AML-193 (cell line): Measurements from ENCODE around the gene LCN10.

Experiments used
- DNase-seq, 2 experiments: peaks; one replicate each; lab custom pipeline; 2025; lab: John Stamatoyannopoulos, UW

LCN10 gene

DNA sequence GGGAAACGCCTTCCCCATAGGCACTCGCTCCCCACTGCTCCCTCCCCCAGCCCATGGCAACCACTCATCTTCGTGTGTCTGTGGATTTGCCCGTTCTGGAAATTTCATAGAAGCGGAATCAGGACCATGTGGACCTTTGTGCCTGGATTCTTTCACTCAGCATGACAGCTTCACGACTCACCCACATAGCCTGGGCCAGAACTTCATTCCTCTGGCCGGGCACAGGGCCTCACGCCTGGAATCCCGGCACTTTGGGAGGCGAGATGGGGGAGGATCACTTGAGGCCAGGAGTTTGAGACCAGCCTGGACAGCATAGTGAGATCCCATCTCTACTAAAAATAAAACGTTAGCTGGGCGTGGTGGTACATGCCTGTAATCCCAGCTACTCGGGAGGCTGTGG is 42.4 kb downstream of the LCN10 start:
- no peak for DNase-seq

- no peak for DNase-seq
These were observed 44.0 kb downstream of the LCN10 start for GRCh38 chr9:136698635-136699246.

DNA sequence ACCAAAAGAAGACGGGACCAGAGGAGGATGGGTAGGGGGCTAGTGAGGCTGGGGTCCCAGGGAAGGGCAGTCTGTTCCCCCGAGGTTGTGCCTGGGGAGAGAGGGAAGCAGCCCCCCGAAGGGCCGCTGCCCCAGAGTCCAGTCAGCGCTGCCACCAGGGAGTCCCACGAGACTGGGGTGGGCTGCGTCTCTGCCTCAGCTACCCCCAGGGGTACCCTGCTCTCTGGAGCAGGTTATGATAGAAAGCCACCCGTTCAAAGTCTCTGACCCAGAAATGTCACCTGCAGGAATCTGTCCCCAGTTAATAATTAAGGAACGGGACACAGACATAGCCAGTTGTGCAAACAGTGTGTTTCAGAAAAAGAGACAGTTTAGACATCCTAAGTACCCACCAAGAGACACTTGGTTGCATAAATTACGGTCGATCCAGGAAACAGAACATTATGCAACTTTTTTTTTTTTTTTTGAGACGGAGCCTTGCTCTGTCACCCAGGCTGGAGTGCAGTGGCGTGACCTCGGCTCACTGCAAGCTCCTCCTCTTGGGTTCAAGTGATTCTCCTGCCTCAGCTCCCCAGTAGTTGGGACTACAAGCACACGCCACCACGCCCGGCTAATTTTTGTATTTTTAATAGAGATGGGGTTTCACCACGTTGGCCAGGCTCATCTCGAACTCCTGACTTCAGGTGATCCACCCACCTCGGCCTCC is 44.8 kb downstream of the LCN10 start:
- DNase-seq: peak; percentile 88 to 89

DNA sequence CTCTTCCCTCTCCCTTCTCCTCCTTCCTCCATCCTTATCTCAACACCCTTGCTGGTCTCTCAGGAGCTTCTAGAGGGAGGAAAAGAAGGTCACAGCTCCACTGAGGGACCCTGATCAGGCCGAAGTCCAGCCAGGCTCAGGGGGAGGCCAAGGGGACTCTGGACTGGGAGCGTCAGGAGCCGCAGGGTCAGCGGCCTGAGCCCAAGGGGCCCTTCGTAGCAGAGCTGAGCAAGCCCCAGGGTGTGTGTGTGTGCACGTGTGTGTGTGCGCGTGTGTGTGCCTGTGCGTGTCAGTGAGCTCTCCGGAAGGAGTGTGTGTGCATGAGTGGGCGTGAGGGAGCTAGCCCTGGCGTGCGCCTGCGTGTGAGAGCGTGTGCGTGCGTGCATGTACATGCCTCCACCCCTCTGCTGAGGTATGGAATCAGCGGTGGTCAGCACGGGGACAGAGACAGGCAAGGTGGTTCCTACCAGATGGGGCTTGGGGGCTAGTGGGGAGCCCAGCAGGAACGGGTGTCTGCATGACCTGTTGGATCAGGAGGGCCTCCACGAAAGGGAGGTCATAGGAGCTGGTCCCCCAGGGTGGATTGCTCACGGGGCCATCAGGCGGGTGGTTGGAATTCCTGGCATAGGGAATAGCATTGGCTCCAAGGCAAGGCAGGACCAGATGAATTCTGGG is 45.5 kb downstream of the LCN10 start:
- DNase-seq: no peak

- DNase-seq: no peak
These were observed 46.2 kb downstream of the LCN10 start for GRCh38 chr9:136696502-136696901.

GRCh38 chr9:136695955-136696354 is 46.8 kb downstream of the LCN10 start:
- no peak for DNase-seq

DNA sequence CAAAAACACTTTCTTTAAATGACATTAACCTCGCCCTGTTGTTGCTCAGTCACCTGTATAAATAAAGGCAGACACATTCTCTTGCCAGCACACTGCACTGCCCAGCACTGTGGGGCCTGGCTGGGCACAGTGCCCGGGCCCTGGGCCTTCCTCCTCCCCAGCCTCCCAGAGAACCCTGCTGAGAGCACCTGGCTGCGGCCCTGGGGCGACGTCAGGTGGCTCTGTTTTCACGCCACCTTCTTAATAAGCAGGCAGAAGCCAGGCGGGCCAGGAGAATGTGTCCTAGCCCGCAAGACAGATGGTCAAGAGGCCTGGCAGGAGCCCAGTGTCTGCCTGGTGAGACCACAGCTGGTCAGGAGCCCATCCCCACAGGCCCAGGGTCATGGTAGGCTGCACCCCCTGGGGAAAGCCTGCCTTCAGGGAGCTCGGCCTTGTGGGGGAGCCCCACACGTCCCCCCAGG is 47.3 kb downstream of the LCN10 start:
- DNase-seq: no peak

- no peak for DNase-seq
These were observed 47.9 kb downstream of the LCN10 start for GRCh38 chr9:136694872-136695247.

- peak in 1 of 2 experiments; percentile 25 for DNase-seq
These were observed 48.4 kb downstream of the LCN10 start for GRCh38 chr9:136694163-136694871.

- DNase-seq: no peak
These were observed 49.1 kb downstream of the LCN10 start for GRCh38 chr9:136693490-136694162.

DNA sequence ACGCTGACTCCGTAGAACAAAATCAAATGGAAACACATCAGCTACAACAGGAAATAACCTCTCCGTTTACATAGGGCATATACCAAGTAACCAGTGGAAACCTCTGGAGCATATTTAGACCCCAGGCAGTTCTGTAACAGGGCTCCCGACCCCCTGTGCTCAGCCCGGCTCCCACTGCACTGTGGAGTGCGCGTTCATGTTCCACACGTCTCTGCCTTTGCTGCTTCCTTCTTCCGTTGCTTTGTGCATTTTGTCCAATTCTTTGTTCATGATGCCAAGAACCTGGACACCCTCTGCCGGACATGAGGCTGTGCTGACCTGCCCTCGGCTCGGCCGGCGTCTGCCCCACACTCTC is 49.6 kb downstream of the LCN10 start:
- DNase-seq: no peak

GRCh38 chr9:136692185-136693134 is 50.3 kb downstream of the LCN10 start:
- DNase-seq: no peak

GRCh38 chr9:136691316-136692184 is 51.2 kb downstream of the LCN10 start:
- no peak for DNase-seq

DNA sequence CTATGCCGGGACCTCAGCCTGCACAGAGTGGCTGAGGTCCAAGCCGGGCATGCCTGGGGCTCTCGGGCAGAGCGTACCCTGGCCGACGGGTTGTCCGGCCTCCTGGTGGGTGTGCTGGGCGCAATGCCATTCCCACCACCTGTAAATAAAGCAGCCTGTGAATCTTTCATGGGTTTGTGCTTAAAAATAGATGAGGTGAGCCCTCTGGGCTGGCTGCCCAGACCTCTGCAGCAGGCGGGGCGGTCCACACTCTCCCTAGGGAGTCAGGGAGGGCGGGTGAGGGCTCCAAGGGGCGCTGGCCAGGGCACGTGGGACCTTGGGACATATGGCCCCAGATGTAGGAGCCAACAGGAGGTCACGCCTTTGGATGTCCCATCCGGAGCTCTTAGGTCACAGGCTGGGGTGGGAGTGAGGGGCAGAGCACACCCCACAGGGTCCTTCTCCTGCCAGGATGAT is 51.9 kb downstream of the LCN10 start:
- no peak for DNase-seq

GRCh38 chr9:136690104-136690805 is 52.5 kb downstream of the LCN10 start:
- no peak for DNase-seq

DNA sequence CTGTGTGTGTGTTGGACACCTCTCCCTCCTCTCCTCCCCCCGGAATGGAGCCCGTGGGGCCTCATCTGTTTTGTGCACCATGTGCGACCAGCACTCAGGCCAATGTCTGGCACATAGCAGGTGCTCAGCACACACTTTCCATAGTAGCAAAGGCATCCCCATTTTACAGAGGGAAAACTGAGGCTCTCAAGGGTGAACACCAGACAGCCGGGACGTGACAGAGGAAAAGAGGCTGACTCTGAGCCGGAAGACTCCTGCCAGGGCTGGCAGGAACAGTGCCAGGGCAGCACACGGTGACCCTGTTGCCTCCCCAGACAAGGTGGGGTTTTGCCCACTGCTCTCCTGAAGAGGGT is 53.7 kb downstream of the LCN10 start:
- DNase-seq: no peak

DNA sequence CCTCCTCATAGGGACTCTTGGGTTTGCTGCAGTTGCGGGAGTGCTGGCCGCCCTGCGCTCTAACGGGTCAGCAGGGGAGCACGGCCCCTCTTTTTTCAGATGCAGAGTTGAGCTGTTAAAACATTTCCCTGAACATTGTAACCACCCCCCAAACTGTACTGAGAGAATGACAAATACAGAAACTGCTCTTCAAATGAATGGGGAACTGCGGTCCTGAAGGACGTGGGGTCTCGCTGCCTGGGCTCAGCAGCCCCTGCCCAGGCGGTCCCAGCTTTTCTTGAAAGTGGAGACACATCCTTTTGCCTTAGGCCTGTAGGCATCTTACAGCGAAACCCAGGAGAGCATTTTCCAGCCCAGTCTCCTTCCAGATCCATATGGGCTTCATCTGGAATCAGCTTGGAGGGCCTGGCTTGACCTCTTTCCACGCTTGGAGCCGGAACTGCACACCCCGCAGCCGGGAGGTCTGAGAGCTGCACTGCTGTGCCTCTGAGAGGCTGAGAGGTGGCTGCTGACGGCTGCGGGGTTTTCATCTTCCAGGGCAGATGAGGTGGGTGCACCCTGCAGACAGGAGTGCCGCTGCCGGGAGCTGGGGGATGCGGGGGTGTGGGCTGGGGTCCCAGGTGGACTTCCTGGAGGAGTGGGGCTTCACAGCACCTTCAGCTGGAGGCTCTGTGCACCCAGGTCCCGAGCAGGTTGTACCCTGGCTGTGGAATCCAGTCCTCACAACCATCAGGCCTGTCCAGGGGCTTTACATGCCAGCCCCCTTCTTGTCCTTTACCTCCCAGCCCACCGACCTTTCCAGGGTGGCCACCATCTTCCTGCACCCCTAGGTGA is 54.2 kb downstream of the LCN10 start:
- no peak for DNase-seq
